ENCODE data around the gene DPYSL5.

DPYSL5 gene

DNA sequence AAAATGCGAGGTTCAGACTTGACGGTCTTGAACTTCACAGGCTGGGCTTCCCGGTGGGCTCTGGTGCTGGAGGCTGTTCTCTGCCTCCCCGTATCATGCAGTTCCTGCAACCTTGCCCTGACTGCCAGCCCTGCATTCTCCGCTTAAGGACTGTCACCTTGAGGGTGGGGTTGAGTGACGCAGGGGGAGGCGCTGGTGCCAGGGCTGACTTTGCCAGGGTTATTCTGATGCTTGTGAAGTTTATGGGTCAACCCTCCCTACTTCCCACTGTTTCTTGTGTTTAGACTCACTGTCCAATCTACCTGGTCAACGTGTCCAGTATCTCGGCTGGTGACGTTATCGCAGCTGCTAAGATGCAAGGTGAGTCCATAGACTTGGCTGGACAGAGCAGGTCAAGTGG lies 85.0 kb downstream of the DPYSL5 start:
- DNase-seq (ENCODE audit: low read depth, low spot score), result no peak
- no peaks in the 10 kb centered on the region for H3K36me3 ChIP-seq (ENCODE audit: control insufficient read depth, insufficient read depth, low read length)
- no peaks in the 10 kb centered on the region for H3K9me3 ChIP-seq (ENCODE audit: control insufficient read depth, insufficient read depth, low read length)
- no peaks in the 10 kb centered on the region for H3K4me1 ChIP-seq (ENCODE audit: control insufficient read depth, insufficient read depth, low read length)
- WGBS (ENCODE audit: insufficient coverage, insufficient read length), result no CpG with 5 or more reads among the region's 11 CpGs
- H3K4me3 ChIP-seq (ENCODE audit: low read length), result no peak overlapping the region
- H3K27ac ChIP-seq (ENCODE audit: low read length), result no peak overlapping the region
- H3K27me3 ChIP-seq (ENCODE audit: control insufficient read depth, insufficient read depth, low read length), result no peaks in the 10 kb centered on the region

- WGBS (ENCODE audit: insufficient coverage, insufficient read length), result no CpG with 5 or more reads among the region's 16 CpGs
- no peaks in the 10 kb centered on the region for H3K27me3 ChIP-seq (ENCODE audit: control insufficient read depth, insufficient read depth, low read length)
- no peaks in the 10 kb centered on the region; the same call in 1 of the 2 replicates for H3K4me1 ChIP-seq (ENCODE audit: control insufficient read depth, insufficient read depth, low read length)
- no peak overlapping the region for H3K27ac ChIP-seq (ENCODE audit: low read length)
- H3K4me3 ChIP-seq (ENCODE audit: low read length), result no peak overlapping the region
- no peak for DNase-seq (ENCODE audit: low read depth, low spot score)
- H3K36me3 ChIP-seq (ENCODE audit: control insufficient read depth, insufficient read depth, low read length), result no peaks in the 10 kb centered on the region
- no peaks in the 10 kb centered on the region for H3K9me3 ChIP-seq (ENCODE audit: control insufficient read depth, insufficient read depth, low read length)
Observed at GRCh38 chr2:26933431-26934334, 85.8 kb downstream of the DPYSL5 start.

GRCh38 chr2:26934335-26934724 lies 86.4 kb downstream of the DPYSL5 start:
- no peaks in the 10 kb centered on the region for H3K36me3 ChIP-seq (ENCODE audit: control insufficient read depth, insufficient read depth, low read length)
- no CpG with 5 or more reads among the region's 10 CpGs for WGBS (ENCODE audit: insufficient coverage, insufficient read length)
- H3K4me1 ChIP-seq (ENCODE audit: control insufficient read depth, insufficient read depth, low read length), result peaks cover 2% of the 10 kb centered on the region; the same call in 1 of the 2 replicates
- H3K4me3 ChIP-seq (ENCODE audit: low read length), result no peak overlapping the region
- H3K27ac ChIP-seq (ENCODE audit: low read length), result no peak overlapping the region
- DNase-seq (ENCODE audit: low read depth, low spot score), result no peak
- H3K27me3 ChIP-seq (ENCODE audit: control insufficient read depth, insufficient read depth, low read length), result no peaks in the 10 kb centered on the region
- H3K9me3 ChIP-seq (ENCODE audit: control insufficient read depth, insufficient read depth, low read length), result no peaks in the 10 kb centered on the region

DNA sequence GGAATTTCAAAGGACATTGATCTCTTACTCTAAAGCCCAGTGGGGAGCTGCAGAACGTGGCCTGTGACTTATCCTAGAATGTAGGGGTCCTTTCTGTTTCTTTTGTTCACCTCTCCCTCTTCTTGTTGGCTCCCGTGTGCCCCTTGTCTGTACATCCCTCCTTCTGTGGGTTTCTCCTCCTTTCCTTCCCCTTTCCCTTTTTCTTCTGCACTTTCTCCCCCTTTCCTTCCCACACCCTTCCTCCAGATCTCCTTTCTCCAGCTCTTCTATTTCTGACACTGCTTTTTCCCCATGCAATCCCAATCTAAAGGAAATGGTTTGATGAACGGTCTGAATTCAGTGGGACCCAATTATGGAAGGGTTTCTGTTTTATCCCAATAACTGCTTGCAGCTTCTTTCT lies 87.1 kb downstream of the DPYSL5 start:
- no CpG with 5 or more reads among the region's 3 CpGs for WGBS (ENCODE audit: insufficient coverage, insufficient read length)
- no peak for DNase-seq (ENCODE audit: low read depth, low spot score)
- Histone ChIP-seq H3K36me3 (ENCODE audit: control insufficient read depth, insufficient read depth, low read length) (no peaks in the 10 kb centered on the region), H3K4me3 (ENCODE audit: low read length) (no peak overlapping the region), H3K27ac (ENCODE audit: low read length) (no peak overlapping the region), H3K4me1 (ENCODE audit: control insufficient read depth, insufficient read depth, low read length) (peaks cover 2% of the 10 kb centered on the region; the same call in 1 of the 2 replicates), H3K9me3 (ENCODE audit: control insufficient read depth, insufficient read depth, low read length) (no peaks in the 10 kb centered on the region), H3K27me3 (ENCODE audit: control insufficient read depth, insufficient read depth, low read length) (no peaks in the 10 kb centered on the region)

DNA sequence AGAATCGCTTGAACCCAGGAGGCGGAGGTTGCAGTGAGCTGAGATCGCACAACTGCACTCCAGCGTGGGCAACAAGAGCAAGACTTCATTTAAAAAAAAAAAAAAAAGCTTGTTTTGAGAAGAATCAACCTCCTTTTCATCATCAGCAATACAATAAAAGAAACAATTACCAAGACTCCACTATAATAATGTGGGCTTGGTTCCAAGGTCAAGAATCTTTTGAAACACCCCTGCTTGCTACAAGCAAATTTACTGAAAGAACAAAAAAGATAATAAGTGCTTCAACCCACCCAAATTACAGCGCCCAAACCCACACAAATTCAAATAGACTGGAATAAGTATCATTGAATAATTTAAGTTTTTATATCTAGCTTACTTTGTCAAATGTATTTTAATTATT lies 88.9 kb downstream of the DPYSL5 start:
- H3K27me3 ChIP-seq (ENCODE audit: control insufficient read depth, insufficient read depth, low read length), result no peaks in the 10 kb centered on the region
- H3K27ac ChIP-seq (ENCODE audit: low read length), result no peak overlapping the region
- no peaks in the 10 kb centered on the region for H3K9me3 ChIP-seq (ENCODE audit: control insufficient read depth, insufficient read depth, low read length)
- no peaks in the 10 kb centered on the region for H3K36me3 ChIP-seq (ENCODE audit: control insufficient read depth, insufficient read depth, low read length)
- no CpG with 5 or more reads among the region's 5 CpGs for WGBS (ENCODE audit: insufficient coverage, insufficient read length)
- no peak overlapping the region for H3K4me3 ChIP-seq (ENCODE audit: low read length)
- H3K4me1 ChIP-seq (ENCODE audit: control insufficient read depth, insufficient read depth, low read length), result peaks cover 2% of the 10 kb centered on the region; the same call in 1 of the 2 replicates
- no peak for DNase-seq (ENCODE audit: low read depth, low spot score)

- no peak for DNase-seq (ENCODE audit: low read depth, low spot score)
- no CpG with 5 or more reads among the region's 10 CpGs for WGBS (ENCODE audit: insufficient coverage, insufficient read length)
- no peaks in the 10 kb centered on the region for H3K36me3 ChIP-seq (ENCODE audit: control insufficient read depth, insufficient read depth, low read length)
- peaks cover 4% of the 10 kb centered on the region for H3K4me1 ChIP-seq (ENCODE audit: control insufficient read depth, insufficient read depth, low read length)
- no peaks in the 10 kb centered on the region for H3K9me3 ChIP-seq (ENCODE audit: control insufficient read depth, insufficient read depth, low read length)
- no peak overlapping the region for H3K27ac ChIP-seq (ENCODE audit: low read length)
- H3K4me3 ChIP-seq (ENCODE audit: low read length), result no peak overlapping the region
- H3K27me3 ChIP-seq (ENCODE audit: control insufficient read depth, insufficient read depth, low read length), result no peaks in the 10 kb centered on the region; the same call in 1 of the 2 replicates
Observed at GRCh38 chr2:26938399-26939118, 90.6 kb downstream of the DPYSL5 start.

- Histone ChIP-seq H3K9me3 (ENCODE audit: control insufficient read depth, insufficient read depth, low read length) (no peaks in the 10 kb centered on the region), H3K4me3 (ENCODE audit: low read length) (no peak overlapping the region), H3K36me3 (ENCODE audit: control insufficient read depth, insufficient read depth, low read length) (no peaks in the 10 kb centered on the region), H3K27ac (ENCODE audit: low read length) (no peak overlapping the region), H3K27me3 (ENCODE audit: control insufficient read depth, insufficient read depth, low read length) (no peaks in the 10 kb centered on the region; the same call in 1 of the 2 replicates), H3K4me1 (ENCODE audit: control insufficient read depth, insufficient read depth, low read length) (peaks cover 4% of the 10 kb centered on the region)
- no CpG with 5 or more reads among the region's 9 CpGs for WGBS (ENCODE audit: insufficient coverage, insufficient read length)
- no peak for DNase-seq (ENCODE audit: low read depth, low spot score)
Observed at GRCh38 chr2:26940001-26940400, 92.1 kb downstream of the DPYSL5 start.

DNA sequence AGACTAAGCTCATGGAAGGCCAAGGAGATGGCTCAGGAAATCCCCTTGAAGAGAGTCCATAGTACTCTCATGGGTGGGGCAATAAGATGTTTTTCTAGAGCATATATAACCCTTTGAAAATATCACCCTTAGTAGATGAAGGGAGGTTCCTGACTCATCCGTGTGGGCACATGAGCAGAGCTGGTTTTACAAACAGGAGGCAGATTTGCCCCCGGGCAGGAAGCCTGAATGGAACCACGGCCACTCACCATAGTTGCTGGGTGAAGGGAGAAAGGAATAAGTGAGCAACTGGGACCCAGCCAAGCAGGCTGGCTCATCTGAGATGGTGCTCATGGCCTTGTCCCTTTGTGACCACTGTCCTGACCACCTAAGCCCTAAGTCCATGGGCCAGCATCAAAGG lies 93.6 kb downstream of the DPYSL5 start:
- no CpG with 5 or more reads among the region's 3 CpGs for WGBS (ENCODE audit: insufficient coverage, insufficient read length)
- Histone ChIP-seq H3K27me3 (ENCODE audit: control insufficient read depth, insufficient read depth, low read length) (no peaks in the 10 kb centered on the region; the same call in 1 of the 2 replicates), H3K27ac (ENCODE audit: low read length) (no peak overlapping the region), H3K36me3 (ENCODE audit: control insufficient read depth, insufficient read depth, low read length) (no peaks in the 10 kb centered on the region), H3K4me1 (ENCODE audit: control insufficient read depth, insufficient read depth, low read length) (peaks cover 4% of the 10 kb centered on the region), H3K4me3 (ENCODE audit: low read length) (no peak overlapping the region), H3K9me3 (ENCODE audit: control insufficient read depth, insufficient read depth, low read length) (no peaks in the 10 kb centered on the region)
- DNase-seq (ENCODE audit: low read depth, low spot score), result no peak

DNA sequence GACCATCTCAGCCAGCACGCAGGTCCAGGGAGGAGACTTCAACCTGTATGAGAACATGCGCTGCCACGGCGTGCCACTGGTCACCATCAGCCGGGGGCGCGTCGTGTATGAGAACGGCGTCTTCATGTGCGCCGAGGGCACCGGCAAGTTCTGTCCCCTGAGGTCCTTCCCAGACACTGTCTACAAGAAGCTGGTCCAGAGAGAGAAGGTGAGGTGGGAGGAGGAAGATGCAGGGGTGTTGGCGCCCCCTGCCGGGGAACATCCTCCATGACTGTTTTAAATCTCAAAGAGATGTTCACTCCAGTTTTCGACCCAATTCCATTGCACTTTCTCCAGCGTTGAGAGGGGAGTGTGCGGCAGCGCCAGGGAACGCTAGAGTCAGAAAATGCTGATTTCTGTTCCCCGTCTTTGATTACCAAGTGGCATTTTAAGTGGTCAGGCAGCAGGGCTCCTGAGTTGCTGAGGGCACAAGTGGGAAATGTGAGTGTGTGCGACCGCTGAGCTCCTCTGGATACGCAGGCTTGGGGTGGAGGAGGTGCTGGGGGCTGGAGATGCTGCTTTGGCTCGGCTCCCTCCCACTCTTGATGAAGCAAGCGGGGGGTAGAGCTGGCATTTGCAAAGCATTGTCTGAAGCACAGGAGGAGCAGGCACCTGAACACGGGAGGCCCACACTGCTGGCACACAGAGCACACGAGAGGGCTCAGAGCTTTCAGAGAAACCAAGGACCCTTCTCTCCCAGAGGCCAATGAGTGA lies 94.8 kb downstream of the DPYSL5 start:
- no peaks in the 10 kb centered on the region for H3K36me3 ChIP-seq (ENCODE audit: control insufficient read depth, insufficient read depth, low read length)
- H3K27ac ChIP-seq (ENCODE audit: low read length), result no peak overlapping the region
- H3K4me3 ChIP-seq (ENCODE audit: low read length), result peak overlapping the region; percentile 51; the same call in 1 of the 2 replicates
- no peaks in the 10 kb centered on the region for H3K9me3 ChIP-seq (ENCODE audit: control insufficient read depth, insufficient read depth, low read length)
- peak; percentile 74 for DNase-seq (ENCODE audit: low read depth, low spot score)
- peaks cover 4% of the 10 kb centered on the region for H3K4me1 ChIP-seq (ENCODE audit: control insufficient read depth, insufficient read depth, low read length)
- H3K27me3 ChIP-seq (ENCODE audit: control insufficient read depth, insufficient read depth, low read length), result no peaks in the 10 kb centered on the region; the same call in 1 of the 2 replicates
- WGBS (ENCODE audit: insufficient coverage, insufficient read length), result no CpG with 5 or more reads among the region's 28 CpGs
